Measurements from ENCODE around the gene TMEM89. TPM values are rescaled to one million over a fixed set of nuclear protein-coding genes. Genes with fewer than 3 reads are reported as not detected.

Gene TMEM89
- total and polyA plus RNA-seq, 2 of the 4 experiments (the other 2 are of a cell fraction): 0.15 TPM; not detected in 1

GRCh38 chr3:48623851-48624547, 2.4 kb upstream of the TMEM89 start:
- Histone ChIP-seq H2BK20ac (ENCODE audit: low read depth, low read length) (no peak overlapping the region), H3K9me3 (ENCODE audit: control insufficient read depth, insufficient read depth, low read length) (no peaks in the 10 kb centered on the region), H3K9me1 (ENCODE audit: insufficient read depth, low read length) (no peaks in the 10 kb centered on the region), H3K56ac (ENCODE audit: extremely low read depth, insufficient read depth, low read length) (no peak overlapping the region), H3K4ac (ENCODE audit: low read depth, low read length) (no peak overlapping the region), H2AFZ (replicated peaks; ENCODE audit: low read length, poor library complexity) (no peak overlapping the region), H3K9ac (ENCODE audit: low read depth, low read length) (no peak overlapping the region), H2AK9ac (replicated peaks; ENCODE audit: low read depth, low read length, poor library complexity) (peak overlapping the region; percentile 37), H3K18ac (ENCODE audit: low read depth, low read length) (no peak overlapping the region), H3K27ac (ENCODE audit: insufficient read depth, low read length) (no peak overlapping the region), H3K14ac (replicated peaks; ENCODE audit: low read depth, low read length) (no peak overlapping the region), H4K5ac (ENCODE audit: low read depth, low read length) (no peak overlapping the region), H2BK15ac (ENCODE audit: low read depth, low read length) (no peak overlapping the region), H3K79me1 (ENCODE audit: low read depth in 1 of 2, low read length in 2 of 2) (no peaks in the 10 kb centered on the region; a peak in 1 of 4 replicates), H2BK5ac (ENCODE audit: low read depth, low read length, poor library complexity, severe bottlenecking) (no peak overlapping the region), H3K23ac (ENCODE audit: low read depth, low read length) (no peak overlapping the region), H3K27me3 (ENCODE audit: control insufficient read depth, insufficient read depth, low read length) (no peaks in the 10 kb centered on the region), H3K4me1 (ENCODE audit: control insufficient read depth, insufficient read depth, low read length) (peaks cover 4% of the 10 kb centered on the region; the same call in 1 of the 2 replicates), H2AK5ac (ENCODE audit: low read depth, low read length) (no peak overlapping the region), H4K8ac (ENCODE audit: low read depth in 2 of 2, low read length in 2 of 2) (no peak overlapping the region), H3K4me2 (ENCODE audit: low read depth, low read length) (no peak overlapping the region), H3K4me3 (ENCODE audit: insufficient read depth, low read depth, low read length) (no peak overlapping the region), H2BK120ac (ENCODE audit: low read depth, low read length) (no peak overlapping the region), H4K91ac (ENCODE audit: insufficient read depth, low read depth, low read length) (no peak overlapping the region), H3K36me3 (ENCODE audit: control insufficient read depth, insufficient read depth, low read length) (peaks cover 57% of the 10 kb centered on the region), H4K20me1 (ENCODE audit: insufficient read depth, low read length) (peaks cover 5% of the 10 kb centered on the region; the same call in 1 of the 2 replicates)
- in situ Hi-C loops (cut with MboI; ENCODE audit: low sequenced_read_pairs) (no loop called here), intact Hi-C loops (cut with micrococcal nuclease) (no loop called here), dilution Hi-C loops (cut with HindIII; ENCODE audit: low sequenced_read_pairs, unreplicated experiment) (no loop called here)
- no peak for ATAC-seq (ENCODE audit: low read depth)
- CTCF ChIA-PET: interaction anchor here (0.9 kb wide), 1 partner anchor 10 kb away, joined by 3 read pairs; no protein-coding TSS in a partner anchor
- BruUV-seq (replicated peaks): no TSS peak
- WGBS, 2 experiments (ENCODE audit: extremely low coverage in 2 of 2, insufficient read length in 1 of 2): 100% methylated on average over 1 of the region's 6 CpGs; no CpG with 5 or more reads in 1 of the 2 experiments
- no peak for TF ChIP-seq RAD21 (IDR thresholded peaks at IDR 0.05; ENCODE audit: low read length)
- POLR2A ChIA-PET (ENCODE audit: unreplicated experiment): no interaction called here
- DNase-seq: no peak
